Fibroblast of villous mesenchyme (primary cell): Measurements from ENCODE around the gene PTPN7. TPM values are rescaled to one million over a fixed set of nuclear protein-coding genes. Genes with fewer than 3 reads are reported as not detected.
A peak's percentile ranks its signal among the peaks of the same experiment; 100 is the strongest.
"Not testable (repeated sequence)": the region's sequence is repeated elsewhere in the genome, so short reads cannot be mapped to it uniquely, and the experiment has no call there.

ENCODE experiments used
- DNase-seq: peaks from one replicate; pipeline ENCODE4 v3.0.0-alpha.2; 2010; ENCODE audit warnings: low read depth
- H3K4me3 ChIP-seq: 2 replicates; pipeline ENCODE4 v1.5.1; 2011; ENCODE audit warnings: low read depth, mild to moderate bottlenecking, low read length
- CTCF ChIP-seq: IDR thresholded peaks from 2 replicates; pipeline ENCODE4 v1.5.1; 2012; ENCODE audit warnings: low read depth, mild to moderate bottlenecking, low read length; ENCODE audit not compliant: insufficient read depth
- total RNA-seq: library from RNA; depleted of rRNA; stranded (reverse); fragments of >200 nt; gene quantifications from 2 replicates; pipeline ENCODE4 v1.2.3, GENCODE V29; 2012

PTPN7 gene
- total RNA-seq, 1 donor: not detected

- TF ChIP-seq CTCF: no peak
- no peak for DNase-seq
These were observed 11.1 kb upstream of the PTPN7 start for GRCh38 chr1:202171292-202172014.

GRCh38 chr1:202170726-202171125, 10.3 kb upstream of the PTPN7 start:
- TF ChIP-seq CTCF: no peak

More at GRCh38 chr1:202171292-202172014, 11.1 kb upstream of the PTPN7 start:
- no peak overlapping the region for H3K4me3 ChIP-seq

GRCh38 chr1:202168861-202169260, 8.5 kb upstream of the PTPN7 start:
- DNase-seq: no peak
- TF ChIP-seq CTCF: no peak
- H3K4me3 ChIP-seq: no peak overlapping the region

More at GRCh38 chr1:202170726-202171125, 10.3 kb upstream of the PTPN7 start:
- H3K4me3 ChIP-seq: no peak overlapping the region
- DNase-seq: no peak

- TF ChIP-seq CTCF: no peak
- no peak overlapping the region for H3K4me3 ChIP-seq
- peak; percentile 60 for DNase-seq
These were observed 7.5 kb upstream of the PTPN7 start for GRCh38 chr1:202167708-202168415.

- H3K4me3 ChIP-seq, DNase-seq: not testable (repeated sequence)
These were observed 6.7 kb upstream of the PTPN7 start for GRCh38 chr1:202167054-202167453.

GRCh38 chr1:202165942-202166843, 5.8 kb upstream of the PTPN7 start:
- no peak for DNase-seq
- TF ChIP-seq CTCF: no peak
- no peak overlapping the region for H3K4me3 ChIP-seq

GRCh38 chr1:202165267-202165941, 5.0 kb upstream of the PTPN7 start:
- H3K4me3 ChIP-seq: no peak overlapping the region
- DNase-seq: no peak
- no peak for TF ChIP-seq CTCF
